GM12875 (cell line): ENCODE measurements around the gene TPRX1.
"Not testable (repeated sequence)": the region's sequence is repeated elsewhere in the genome, so short reads cannot be mapped to it uniquely, and the experiment has no call there.

ENCODE experiments used
- H3K4me3 ChIP-seq: one replicate; pipeline ENCODE4 v1.5.1; 2011; ENCODE audit warnings: low read depth, low read length, control low read depth
- CTCF ChIP-seq: IDR thresholded peaks from 2 replicates; pipeline ENCODE4 v1.5.1; 2011; ENCODE audit warnings: low read depth, mild to moderate bottlenecking, control low read depth, inconsistent platforms, low read length, moderate library complexity, borderline replicate concordance; ENCODE audit not compliant: insufficient read depth

The TPRX1 gene

GRCh38 chr19:47765523-47766358 lies 38.6 kb downstream of the TPRX1 start:
- H3K4me3 ChIP-seq: no peak overlapping the region
- peak; percentile 87 for TF ChIP-seq CTCF

- not testable (repeated sequence) for H3K4me3 ChIP-seq
Measured at GRCh38 chr19:47764705-47765104, 39.6 kb downstream of the TPRX1 start.

- H3K4me3 ChIP-seq: no peak overlapping the region
- TF ChIP-seq CTCF: no peak
Measured at GRCh38 chr19:47762615-47763308, 41.6 kb downstream of the TPRX1 start.

- H3K4me3 ChIP-seq: no peak overlapping the region
- no peak for TF ChIP-seq CTCF
Measured at GRCh38 chr19:47762151-47762550, 42.2 kb downstream of the TPRX1 start.

- TF ChIP-seq CTCF: no peak
- no peak overlapping the region for H3K4me3 ChIP-seq
Measured at GRCh38 chr19:47761566-47761965, 42.8 kb downstream of the TPRX1 start.

- no peak overlapping the region for H3K4me3 ChIP-seq
- TF ChIP-seq CTCF: no peak
Measured at GRCh38 chr19:47760632-47760999, 43.7 kb downstream of the TPRX1 start.

GRCh38 chr19:47758443-47758804 lies 45.9 kb downstream of the TPRX1 start:
- TF ChIP-seq CTCF: no peak
- H3K4me3 ChIP-seq: no peak overlapping the region
